Measurements from ENCODE around the gene GLB1L2.
"Not testable (repeated sequence)": the region's sequence is repeated elsewhere in the genome, so short reads cannot be mapped to it uniquely, and the experiment has no call there.

Gene GLB1L2

DNA sequence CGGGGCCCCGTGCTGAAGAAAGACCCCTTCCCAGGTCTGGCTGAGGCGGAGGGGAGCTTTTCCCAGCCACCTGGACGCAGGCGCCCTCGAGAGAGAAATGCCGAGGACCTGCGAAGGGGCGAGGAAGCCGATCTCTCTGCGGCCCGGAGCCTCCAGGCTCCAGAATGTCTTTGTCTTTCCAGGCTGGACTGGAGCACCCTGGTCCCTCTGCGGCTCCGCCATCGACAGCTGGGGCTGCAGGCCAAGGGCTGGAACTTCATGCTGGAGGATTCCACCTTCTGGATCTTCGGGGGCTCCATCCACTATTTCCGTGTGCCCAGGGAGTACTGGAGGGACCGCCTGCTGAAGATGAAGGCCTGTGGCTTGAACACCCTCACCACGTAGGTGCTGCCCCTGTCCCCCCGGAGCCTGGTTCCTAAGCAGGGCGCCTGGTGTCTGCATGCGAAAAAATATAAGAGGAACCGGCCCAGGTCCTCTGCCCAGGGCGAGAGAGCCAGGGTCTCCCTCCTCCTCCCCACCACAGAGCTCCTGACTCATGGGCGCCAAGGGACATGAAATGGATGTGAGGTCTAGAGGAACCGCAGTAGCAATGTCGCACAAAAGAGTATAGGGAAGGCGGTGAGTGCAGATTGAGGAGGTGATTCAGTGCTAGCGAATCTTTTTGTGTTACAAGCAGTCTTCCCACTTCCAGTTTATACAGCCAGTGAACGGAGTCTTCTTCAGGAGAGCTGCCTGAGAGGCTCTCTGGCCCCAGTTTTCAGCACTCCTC is 11.0 kb downstream of the GLB1L2 start:
- H3K4me3 ChIP-seq (ENCODE audit: low read length), result no peak overlapping the region
- DNase-seq (ENCODE audit: low read depth), result no peak
- TF ChIP-seq, protein P1, sequence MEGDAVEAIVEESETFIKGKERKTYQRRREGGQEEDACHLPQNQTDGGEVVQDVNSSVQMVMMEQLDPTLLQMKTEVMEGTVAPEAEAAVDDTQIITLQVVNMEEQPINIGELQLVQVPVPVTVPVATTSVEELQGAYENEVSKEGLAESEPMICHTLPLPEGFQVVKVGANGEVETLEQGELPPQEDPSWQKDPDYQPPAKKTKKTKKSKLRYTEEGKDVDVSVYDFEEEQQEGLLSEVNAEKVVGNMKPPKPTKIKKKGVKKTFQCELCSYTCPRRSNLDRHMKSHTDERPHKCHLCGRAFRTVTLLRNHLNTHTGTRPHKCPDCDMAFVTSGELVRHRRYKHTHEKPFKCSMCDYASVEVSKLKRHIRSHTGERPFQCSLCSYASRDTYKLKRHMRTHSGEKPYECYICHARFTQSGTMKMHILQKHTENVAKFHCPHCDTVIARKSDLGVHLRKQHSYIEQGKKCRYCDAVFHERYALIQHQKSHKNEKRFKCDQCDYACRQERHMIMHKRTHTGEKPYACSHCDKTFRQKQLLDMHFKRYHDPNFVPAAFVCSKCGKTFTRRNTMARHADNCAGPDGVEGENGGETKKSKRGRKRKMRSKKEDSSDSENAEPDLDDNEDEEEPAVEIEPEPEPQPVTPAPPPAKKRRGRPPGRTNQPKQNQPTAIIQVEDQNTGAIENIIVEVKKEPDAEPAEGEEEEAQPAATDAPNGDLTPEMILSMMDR (conservative IDR thresholded peaks at IDR 0.05; ENCODE audit: low read length), result no peak

DNA sequence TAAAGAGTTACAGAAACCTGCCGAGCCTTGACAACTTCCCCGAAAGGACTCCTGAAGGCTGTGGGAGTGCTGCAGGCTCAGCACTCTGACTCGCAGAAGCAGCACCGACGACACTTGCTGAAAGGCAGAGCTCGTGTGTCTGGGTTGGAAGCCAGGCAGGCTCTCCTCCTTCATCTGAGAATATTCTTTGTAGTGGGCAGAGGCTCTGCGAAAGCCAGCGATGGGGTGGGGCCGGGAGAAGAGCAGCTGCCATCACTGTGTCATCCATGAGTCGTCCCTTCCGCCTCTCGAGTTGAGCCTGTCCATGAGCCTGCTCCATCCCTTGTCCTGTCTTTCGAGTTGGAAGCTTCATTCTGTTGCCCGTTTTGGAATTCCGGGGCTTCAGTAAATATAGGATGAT is 11.9 kb downstream of the GLB1L2 start:
- no peak overlapping the region for H3K4me3 ChIP-seq (ENCODE audit: low read length)
- TF ChIP-seq, protein P1 (conservative IDR thresholded peaks at IDR 0.05; ENCODE audit: low read length), result no peak
- DNase-seq (ENCODE audit: low read depth), result no peak

DNA sequence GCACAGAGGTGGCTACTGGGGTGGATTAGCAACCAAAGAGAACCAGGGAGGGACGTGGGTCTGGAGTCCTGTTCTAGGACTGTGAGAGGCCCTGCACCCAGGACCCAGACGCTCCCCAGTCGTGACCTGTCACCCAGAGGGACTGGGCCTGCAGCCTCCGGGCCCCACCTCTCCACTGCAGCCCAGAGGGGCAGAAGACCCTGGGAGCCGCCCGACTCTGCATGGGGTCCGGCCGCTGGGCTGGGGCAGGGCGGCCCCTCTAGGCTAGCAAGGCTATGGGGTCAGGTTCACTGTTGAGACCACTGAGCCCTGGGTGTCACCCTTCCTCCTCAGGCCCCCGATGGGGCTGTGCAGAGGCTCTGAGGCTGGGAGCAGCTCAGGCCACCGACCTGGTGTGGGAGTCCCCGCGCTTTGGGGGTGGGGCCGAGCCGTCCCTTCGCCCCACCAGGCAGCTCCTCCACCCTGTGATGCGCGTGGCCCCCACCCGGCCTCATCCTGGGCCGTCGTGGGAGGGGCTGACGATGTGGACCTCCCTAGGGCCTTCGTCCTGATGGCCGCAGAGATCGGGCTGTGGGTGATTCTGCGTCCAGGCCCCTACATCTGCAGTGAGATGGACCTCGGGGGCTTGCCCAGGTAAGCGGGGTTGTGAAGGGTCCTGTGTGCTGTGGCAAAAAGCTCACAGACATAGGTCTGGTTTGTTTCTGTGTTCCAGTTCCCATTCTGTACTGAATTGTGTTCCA is 12.9 kb downstream of the GLB1L2 start:
- not testable (repeated sequence) for H3K4me3 ChIP-seq (ENCODE audit: low read length); DNase-seq (ENCODE audit: low read depth)

DNA sequence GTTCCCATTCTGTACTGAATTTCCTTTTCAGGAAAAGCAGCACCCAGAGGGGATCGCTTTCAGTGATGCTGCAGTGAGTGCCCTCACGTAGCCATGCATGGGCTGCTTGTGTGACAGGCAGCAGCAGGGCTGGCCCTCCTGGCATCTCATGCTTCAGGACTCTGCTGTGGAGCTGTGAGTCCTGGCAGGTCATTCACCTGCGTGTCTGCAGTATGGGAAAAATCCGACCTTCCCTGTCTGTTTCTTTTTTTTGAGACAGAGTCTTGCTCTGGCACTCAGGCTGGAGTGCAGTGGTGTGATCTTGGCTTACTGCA is 13.4 kb downstream of the GLB1L2 start:
- DNase-seq (ENCODE audit: low read depth), result no peak
- H3K4me3 ChIP-seq (ENCODE audit: low read length), result no peak overlapping the region
- TF ChIP-seq, protein P1 (conservative IDR thresholded peaks at IDR 0.05; ENCODE audit: low read length), result no peak

DNA sequence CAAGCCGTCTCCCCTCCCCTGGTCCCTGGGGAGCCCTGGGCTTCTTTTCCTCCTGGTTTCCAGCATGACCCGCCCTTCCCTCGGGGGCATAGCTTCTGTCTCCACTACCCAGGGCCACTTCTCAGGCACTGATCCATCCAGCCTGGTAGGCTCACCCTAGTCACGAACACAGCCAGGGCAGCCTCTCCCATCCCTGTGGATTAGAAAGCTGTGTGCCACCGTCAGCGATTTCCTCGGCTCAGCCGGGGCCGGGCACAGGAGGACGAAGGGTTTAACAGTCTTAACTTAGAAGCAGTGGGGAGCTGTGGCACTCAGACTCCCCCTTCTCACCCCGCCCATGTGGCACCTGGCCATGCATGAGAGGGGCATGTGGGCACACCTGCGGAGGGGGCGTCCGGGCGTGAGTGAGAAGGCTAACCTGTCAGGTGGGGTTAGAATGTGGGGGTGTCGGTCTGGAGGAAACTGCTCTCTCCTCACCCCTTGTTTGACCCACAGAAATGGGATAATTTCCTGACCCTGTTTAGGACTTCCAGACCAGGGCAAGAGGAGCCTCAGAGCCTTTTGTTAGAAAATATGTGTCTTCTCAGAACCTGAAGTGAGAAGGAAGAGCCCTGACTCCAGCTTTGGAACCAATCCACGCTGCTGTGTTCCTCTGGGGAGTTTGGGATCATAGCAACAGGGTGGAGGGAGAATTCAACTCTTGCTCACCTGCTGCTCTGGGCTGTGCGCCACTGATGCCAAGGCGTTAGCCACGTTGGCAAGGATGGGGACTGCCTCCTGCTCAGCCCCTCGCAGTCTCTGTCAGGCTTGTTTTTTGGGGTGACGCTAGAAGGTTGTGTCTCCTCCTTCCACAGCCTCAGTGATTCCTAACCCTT is 14.6 kb downstream of the GLB1L2 start:
- TF ChIP-seq, protein P1 (conservative IDR thresholded peaks at IDR 0.05; ENCODE audit: low read length), result no peak
- H3K4me3 ChIP-seq (ENCODE audit: low read length), result no peak overlapping the region
- DNase-seq (ENCODE audit: low read depth), result no peak

DNA sequence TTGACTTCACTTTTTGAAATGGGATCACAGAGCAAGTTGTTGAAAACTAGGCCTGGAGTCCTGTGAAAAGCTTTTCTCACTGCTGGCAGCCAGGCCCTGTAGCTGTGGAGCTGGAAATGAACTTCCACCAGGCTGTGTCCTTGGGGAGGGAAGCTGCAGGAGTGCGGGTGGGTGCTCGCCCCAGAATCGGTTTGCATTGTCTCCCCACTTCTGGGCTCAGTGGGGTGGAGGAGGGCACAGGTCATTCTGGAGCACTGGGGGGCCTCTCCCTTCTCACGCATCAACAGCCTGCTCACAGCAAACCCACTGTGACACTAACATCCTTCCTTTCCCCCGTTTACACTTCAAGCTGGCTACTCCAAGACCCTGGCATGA is 15.2 kb downstream of the GLB1L2 start:
- TF ChIP-seq, protein P1 (conservative IDR thresholded peaks at IDR 0.05; ENCODE audit: low read length), result no peak
- H3K4me3 ChIP-seq (ENCODE audit: low read length), result no peak overlapping the region
- no peak for DNase-seq (ENCODE audit: low read depth)

DNA sequence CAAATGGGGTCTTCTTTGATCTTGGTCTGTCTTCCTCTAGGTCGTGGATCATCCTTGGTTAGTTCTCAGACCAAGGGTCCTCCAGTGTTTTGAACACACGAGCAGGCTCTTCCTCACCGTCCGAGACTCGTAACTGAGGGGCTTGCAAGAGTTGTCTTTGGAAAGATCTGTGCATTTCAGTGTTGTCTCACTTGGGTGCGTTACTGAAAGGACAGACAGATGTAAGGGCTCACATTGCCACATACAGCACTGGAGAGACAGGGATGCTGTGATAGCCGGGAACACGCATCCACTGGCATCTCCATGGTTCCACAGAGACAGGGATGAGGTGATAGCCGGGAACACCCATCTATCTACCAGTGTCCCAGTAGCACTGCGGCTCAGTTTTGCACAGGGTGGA is 15.7 kb downstream of the GLB1L2 start:
- TF ChIP-seq, protein P1 (conservative IDR thresholded peaks at IDR 0.05; ENCODE audit: low read length), result no peak
- no peak for DNase-seq (ENCODE audit: low read depth)
- no peak overlapping the region for H3K4me3 ChIP-seq (ENCODE audit: low read length)

All from AG10803 (cell line).